IPS DF 6.9 (cell line): Measurements from ENCODE around the gene MRPL43.

ENCODE experiments used
- DNase-seq: peaks from one replicate; pipeline ENCODE4 v3.0.0-alpha.2; 2013; ENCODE audit warnings: low read depth, low spot score
- H3K27ac ChIP-seq: one replicate; pipeline ENCODE4 v1.5.1; 2013; ENCODE audit warnings: low read length, control low read depth
- H3K27me3 ChIP-seq: 2 replicates; pipeline ENCODE4 v1.6.1; 2013; ENCODE audit warnings: mild to moderate bottlenecking, low read length; ENCODE audit not compliant: control insufficient read depth, insufficient read depth
- H3K36me3 ChIP-seq: 2 replicates; pipeline ENCODE4 v1.6.1; 2013; ENCODE audit warnings: low read length; ENCODE audit not compliant: control insufficient read depth, insufficient read depth
- H3K4me1 ChIP-seq: 2 replicates; pipeline ENCODE4 v1.6.1; 2013; ENCODE audit warnings: low read length; ENCODE audit not compliant: control insufficient read depth, insufficient read depth
- H3K4me3 ChIP-seq: 2 replicates; pipeline ENCODE4 v1.5.1; 2013; ENCODE audit warnings: mild to moderate bottlenecking, low read length
- H3K9me3 ChIP-seq: 2 replicates; pipeline ENCODE4 v1.6.1; 2013; ENCODE audit warnings: low read length, inconsistent platforms; ENCODE audit not compliant: control insufficient read depth, insufficient read depth
- WGBS: extraction: QIAGEN DNeasy Blood & Tissue Kit; methylation state at CpG from one replicate; pipeline ENCODE4 v1.1.7; 2013; ENCODE audit warnings: mixed read lengths, missing lambda C conversion rate; ENCODE audit not compliant: insufficient read length, insufficient coverage; 5-methylcytosine and 5-hydroxymethylcytosine counted together

Gene MRPL43

DNA sequence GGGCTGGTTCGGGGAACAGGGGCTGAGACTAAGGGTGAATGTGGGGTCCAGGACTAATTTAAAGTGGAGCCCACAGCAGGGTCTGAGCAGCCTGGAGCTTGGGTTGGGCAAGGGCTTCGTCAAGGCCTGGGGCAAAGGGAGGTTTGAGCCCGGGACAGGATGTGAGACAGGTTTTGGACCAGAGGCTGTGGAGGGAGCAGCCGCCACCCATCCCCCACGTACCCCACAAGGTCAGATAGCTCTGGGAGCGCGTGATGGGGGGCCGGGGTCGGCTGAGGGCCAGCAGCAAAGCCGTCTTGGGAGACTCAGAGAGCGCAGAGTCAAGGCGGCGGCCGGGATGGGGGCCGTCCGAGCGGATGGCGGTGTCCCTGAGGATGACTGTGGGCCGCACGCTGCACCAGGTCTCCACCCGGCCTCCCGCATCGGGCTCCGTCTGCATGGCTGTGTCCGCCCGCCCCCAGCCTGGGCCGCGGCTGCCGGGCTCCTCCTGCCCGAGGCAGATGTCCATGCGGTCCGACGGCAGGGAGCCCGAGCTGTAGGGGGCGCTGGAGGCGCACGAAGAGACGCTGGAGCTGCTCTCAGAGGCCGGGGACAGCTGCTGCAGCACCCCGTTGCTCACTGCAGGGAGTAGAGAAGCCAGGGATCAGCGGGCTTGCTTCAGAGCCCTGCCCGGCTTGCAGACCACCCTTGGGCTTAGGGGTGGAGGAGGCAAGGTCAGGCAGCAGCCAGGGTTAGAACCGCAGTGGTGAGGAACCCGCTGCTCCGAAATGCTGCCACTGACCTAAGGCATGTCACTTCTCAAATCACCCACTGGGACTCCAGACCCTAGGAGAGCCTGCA is 31.5 kb upstream of the MRPL43 start:
- no CpG with 5 or more reads among the region's 45 CpGs for WGBS
- Histone ChIP-seq H3K4me1 (no peaks in the 10 kb centered on the region), H3K9me3 (no peaks in the 10 kb centered on the region), H3K27me3 (peaks cover 16% of the 10 kb centered on the region; the same call in 1 of the 2 replicates), H3K36me3 (no peaks in the 10 kb centered on the region), H3K27ac (no peak overlapping the region), H3K4me3 (peak overlapping the region; percentile 22; the same call in 1 of the 2 replicates)
- DNase-seq = no peak

DNA sequence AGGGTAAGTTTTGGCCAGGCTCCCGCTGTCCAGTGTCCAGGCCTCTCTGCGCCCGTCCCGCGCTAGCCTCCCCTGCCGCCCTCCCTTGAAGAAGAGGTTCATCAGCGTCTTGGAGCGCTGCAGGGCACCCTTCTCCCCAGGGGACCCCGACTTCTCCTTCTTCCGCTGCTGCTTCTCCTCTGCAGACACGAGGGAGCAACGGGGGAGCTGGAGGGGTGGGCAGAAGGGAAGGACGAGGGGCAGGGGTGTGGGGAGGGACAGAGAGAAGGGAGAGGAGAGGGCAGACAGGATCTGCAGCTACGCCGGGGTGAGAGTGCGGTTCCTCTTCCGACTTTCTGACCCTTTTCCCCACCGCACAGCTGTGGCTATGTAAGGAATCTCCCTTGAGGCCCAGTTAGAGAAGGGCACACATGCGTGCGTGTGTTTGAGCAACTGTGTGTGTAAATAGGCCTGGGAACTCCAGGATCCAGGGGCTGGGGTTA is 30.9 kb upstream of the MRPL43 start:
- Histone ChIP-seq H3K4me3 (peak overlapping the region; percentile 22; the same call in 1 of the 2 replicates), H3K36me3 (no peaks in the 10 kb centered on the region), H3K4me1 (peaks cover 2% of the 10 kb centered on the region; the same call in 1 of the 2 replicates), H3K9me3 (no peaks in the 10 kb centered on the region), H3K27ac (no peak overlapping the region), H3K27me3 (peaks cover 16% of the 10 kb centered on the region; the same call in 1 of the 2 replicates)
- no peak for DNase-seq
- no CpG with 5 or more reads among the region's 20 CpGs for WGBS

DNA sequence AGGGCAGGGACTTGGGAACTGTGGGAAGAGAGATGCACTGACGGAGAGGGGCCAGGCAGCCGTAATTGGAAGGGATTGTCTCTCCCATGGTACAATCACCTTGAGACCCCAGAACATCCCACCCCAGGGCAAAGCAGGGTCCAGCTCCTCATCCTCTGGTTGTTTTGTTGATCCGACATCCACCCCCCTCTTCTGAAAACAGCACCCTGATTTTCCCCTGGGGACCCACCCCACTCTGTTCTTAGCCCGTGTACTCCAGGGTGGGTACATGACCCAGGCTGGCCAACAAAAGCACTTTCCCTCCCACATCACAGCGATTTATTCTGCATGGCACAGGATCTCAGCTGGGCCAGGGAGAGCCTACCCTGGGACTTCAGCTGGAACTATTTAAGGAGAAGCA is 29.5 kb upstream of the MRPL43 start:
- no CpG with 5 or more reads among the region's 5 CpGs for WGBS
- H3K27ac ChIP-seq = no peak overlapping the region
- H3K4me1 ChIP-seq = peaks cover 2% of the 10 kb centered on the region; the same call in 1 of the 2 replicates
- DNase-seq = no peak
- peaks cover 16% of the 10 kb centered on the region; the same call in 1 of the 2 replicates for H3K27me3 ChIP-seq
- H3K9me3 ChIP-seq = no peaks in the 10 kb centered on the region
- no peak overlapping the region for H3K4me3 ChIP-seq
- H3K36me3 ChIP-seq = no peaks in the 10 kb centered on the region

DNA sequence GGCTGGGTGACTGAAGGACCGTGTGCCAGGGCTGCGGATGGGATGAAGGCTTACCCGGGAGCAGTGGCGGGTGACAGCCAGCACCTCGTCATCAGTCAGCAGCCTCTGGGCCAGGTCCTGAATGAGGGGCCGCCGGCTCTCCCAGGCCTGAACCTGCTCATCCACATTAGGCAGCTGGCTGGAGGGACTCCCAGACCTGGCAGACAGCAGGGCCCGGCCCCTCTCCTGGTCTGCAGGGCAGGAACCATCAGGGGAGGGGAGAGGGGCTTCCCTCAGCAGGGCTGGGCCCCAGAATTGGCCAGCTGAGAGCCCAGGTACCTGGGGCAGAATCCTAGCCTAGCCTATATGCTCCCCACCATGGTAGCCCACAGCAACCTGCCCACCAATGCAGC is 28.3 kb upstream of the MRPL43 start:
- Histone ChIP-seq H3K36me3 (no peaks in the 10 kb centered on the region), H3K27ac (no peak overlapping the region), H3K27me3 (peaks cover 16% of the 10 kb centered on the region; the same call in 1 of the 2 replicates), H3K9me3 (no peaks in the 10 kb centered on the region), H3K4me1 (peaks cover 2% of the 10 kb centered on the region; the same call in 1 of the 2 replicates), H3K4me3 (no peak overlapping the region)
- DNase-seq = no peak
- WGBS = no CpG with 5 or more reads among the region's 8 CpGs

DNA sequence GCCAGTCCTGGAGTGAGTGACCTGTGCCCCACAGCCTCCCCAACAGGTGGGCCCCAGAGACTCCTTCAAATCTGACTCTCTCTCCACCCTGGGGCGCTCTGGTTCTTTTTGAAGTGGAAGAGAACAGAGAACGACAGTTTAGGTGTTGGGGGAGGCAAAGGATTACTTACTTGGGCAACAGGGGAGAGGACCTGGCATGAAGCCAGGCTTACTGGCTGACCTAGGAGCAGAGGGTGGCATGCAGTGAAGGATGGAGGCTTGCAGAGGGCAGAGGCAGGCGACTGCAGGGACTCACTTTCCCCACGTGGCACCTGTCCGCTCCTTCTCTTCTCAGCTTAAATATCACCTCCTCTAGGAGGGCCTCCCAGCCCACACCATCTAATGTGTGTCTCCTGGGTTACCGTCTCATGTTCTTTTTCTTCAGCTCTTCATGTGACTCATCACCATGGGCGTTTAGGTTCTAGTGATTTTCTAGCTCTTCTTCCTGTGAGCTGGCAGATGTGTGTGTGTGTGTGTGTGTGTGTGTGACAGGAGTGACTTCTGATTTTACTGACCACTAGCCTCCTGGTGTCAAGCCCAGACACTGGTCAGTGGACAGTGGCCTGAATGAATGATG is 27.8 kb upstream of the MRPL43 start:
- no peak overlapping the region for H3K27ac ChIP-seq
- peaks cover 2% of the 10 kb centered on the region; the same call in 1 of the 2 replicates for H3K4me1 ChIP-seq
- H3K36me3 ChIP-seq = no peaks in the 10 kb centered on the region
- no peak overlapping the region for H3K4me3 ChIP-seq
- no peaks in the 10 kb centered on the region for H3K9me3 ChIP-seq
- no peak for DNase-seq
- no CpG with 5 or more reads among the region's 7 CpGs for WGBS
- peaks cover 16% of the 10 kb centered on the region; the same call in 1 of the 2 replicates for H3K27me3 ChIP-seq

DNA sequence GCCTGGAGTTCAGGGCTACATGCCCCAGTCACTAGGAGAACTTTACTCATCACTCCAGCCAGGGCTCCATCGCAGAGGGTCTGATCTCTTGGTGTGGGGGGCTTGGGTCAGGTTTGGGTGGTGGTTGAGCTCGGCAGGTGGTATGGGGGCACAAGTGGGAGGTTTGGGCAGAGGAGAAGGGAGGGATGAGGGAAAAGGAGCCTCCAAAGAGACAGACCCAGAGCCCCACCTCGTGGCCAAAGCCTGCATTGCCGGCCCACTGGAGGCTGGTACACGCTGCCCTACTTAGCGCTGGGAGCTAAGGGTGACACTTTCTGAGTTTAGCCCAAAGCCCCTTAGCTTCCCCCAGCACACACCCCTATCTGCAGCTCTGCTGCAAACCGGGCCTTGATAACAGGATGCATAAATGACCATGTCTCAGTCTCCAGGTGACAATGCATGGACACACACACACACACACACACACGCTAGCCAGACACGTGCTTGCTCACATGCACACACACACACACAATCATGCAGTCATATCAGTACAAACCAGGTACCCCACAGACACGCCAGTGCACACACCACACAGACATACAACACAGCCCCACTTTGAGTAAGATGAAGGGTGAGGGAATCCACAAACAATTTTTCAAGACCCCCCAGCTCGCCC is 27.1 kb upstream of the MRPL43 start:
- WGBS = no CpG with 5 or more reads among the region's 11 CpGs
- H3K27me3 ChIP-seq = peaks cover 16% of the 10 kb centered on the region; the same call in 1 of the 2 replicates
- no peak overlapping the region for H3K27ac ChIP-seq
- H3K36me3 ChIP-seq = no peaks in the 10 kb centered on the region
- no peak overlapping the region for H3K4me3 ChIP-seq
- H3K9me3 ChIP-seq = no peaks in the 10 kb centered on the region
- no peak for DNase-seq
- peaks cover 2% of the 10 kb centered on the region; the same call in 1 of the 2 replicates for H3K4me1 ChIP-seq

DNA sequence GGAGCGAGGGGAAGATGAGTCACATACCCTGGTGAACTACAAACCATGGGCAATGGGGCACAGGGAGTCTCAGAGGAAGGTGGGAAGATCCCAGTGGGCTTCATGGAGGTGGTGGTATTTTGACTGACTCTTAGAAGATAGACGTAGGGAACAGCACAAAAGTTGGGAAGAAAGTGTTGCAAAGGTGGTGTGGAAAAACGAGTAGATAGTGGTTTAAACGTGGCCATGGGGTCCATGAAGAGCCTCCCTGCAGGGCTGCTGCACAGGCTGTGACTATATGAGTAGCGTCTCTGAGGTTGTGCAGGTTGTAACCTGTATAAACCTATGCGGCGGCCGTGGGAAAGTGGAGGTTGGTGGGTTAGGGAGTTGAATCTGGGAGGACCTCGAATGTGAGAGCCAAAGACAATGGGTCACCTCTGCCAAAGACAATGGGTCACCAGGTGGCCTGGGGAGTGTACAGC is 26.1 kb upstream of the MRPL43 start:
- Histone ChIP-seq H3K27me3 (peaks cover 12% of the 10 kb centered on the region; the same call in 1 of the 2 replicates), H3K36me3 (no peaks in the 10 kb centered on the region), H3K9me3 (no peaks in the 10 kb centered on the region), H3K27ac (no peak overlapping the region), H3K4me3 (no peak overlapping the region), H3K4me1 (peaks cover 3% of the 10 kb centered on the region; the same call in 1 of the 2 replicates)
- no peak for DNase-seq
- WGBS = 100% methylated on average over 1 of the region's 9 CpGs

DNA sequence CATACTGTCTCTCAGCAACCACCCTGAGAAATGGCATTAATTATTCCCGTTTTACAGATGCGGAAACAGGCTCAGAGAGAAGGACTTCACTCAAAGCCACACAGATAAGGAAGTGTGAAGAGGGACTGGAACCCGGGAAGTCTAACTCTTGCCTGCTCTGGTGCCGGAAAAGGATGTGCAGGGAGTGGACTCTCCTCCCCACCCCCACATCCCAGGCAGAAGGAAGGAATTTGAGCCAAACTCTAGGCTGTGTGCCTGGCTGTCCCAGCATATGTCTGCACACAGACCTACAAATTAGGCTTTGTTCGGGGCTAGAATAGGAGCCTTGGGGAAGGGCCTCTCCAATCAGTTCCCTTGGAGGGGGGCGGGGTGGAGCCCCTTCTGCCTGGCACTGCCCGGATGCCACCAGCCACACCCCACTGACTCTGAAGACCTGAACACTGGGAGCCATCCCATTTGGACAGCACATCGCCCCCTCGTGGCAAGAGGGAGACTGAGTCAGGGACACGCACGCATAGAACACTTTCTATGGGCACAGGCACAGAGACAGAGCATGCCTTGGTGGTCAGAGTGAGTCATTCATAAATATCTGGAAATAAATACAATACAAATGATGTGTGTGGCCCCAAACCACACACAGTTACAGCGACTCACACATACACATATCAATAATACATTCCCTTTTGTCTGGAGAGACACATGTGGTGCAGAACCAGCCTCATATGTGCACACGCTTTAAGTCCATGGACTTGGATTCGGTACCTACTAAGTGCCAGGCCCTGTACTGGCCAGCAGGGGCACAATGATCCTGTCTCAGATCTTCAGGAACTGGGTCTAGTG is 25.4 kb upstream of the MRPL43 start:
- Histone ChIP-seq H3K27me3 (peaks cover 5% of the 10 kb centered on the region; the same call in 1 of the 2 replicates), H3K36me3 (no peaks in the 10 kb centered on the region), H3K4me1 (peaks cover 3% of the 10 kb centered on the region; the same call in 1 of the 2 replicates), H3K4me3 (no peak overlapping the region), H3K27ac (no peak overlapping the region), H3K9me3 (no peaks in the 10 kb centered on the region)
- DNase-seq = no peak
- no CpG with 5 or more reads among the region's 14 CpGs for WGBS

DNA sequence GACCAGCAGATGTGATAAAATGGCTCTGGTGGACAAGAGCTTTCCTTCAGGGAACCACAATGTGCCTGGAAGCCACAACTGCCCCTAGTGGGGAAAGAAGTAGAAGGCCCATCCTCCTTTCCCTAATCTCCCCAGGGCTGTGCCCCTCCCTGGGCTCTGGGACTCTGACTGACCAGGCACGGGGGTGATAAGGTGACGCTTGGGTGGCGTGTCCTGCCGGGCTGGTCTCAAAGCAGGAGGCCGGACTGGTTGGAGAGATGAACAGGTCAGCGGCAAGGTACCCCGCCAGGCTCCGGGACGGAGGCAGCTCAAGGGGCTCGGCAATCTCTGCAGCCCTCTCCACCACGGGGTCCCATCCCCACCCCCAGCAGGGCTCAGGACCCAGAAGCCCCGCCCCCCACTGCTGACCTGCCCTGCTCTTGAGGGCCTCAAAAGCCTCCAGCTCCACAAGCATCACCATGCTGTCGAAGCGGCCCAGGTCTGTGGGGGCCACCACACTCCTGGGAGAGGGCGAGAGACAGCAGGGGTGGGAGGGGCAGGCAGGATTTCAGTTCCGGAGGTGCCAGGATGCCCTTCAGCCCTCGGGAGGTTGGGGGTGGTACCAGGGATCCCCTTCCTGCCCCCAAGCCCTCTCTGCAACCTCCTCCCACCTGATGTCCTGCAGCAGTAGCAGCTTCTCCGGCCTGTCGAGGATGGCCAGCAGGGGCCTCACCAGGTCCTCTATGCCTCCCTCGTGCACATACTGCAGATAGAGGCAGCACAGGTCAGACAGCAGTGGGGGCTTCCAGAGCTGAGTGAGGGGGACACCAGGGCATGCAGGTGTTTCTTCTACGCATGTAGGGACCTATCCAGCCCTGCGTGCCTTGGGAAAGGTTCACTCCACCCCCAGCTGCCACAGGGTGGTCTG is 24.5 kb upstream of the MRPL43 start:
- Histone ChIP-seq H3K4me3 (no peak overlapping the region), H3K4me1 (peaks cover 3% of the 10 kb centered on the region; the same call in 1 of the 2 replicates), H3K9me3 (no peaks in the 10 kb centered on the region), H3K27me3 (peaks cover 1% of the 10 kb centered on the region; the same call in 1 of the 2 replicates), H3K27ac (no peak overlapping the region), H3K36me3 (peaks cover 1% of the 10 kb centered on the region; the same call in 1 of the 2 replicates)
- DNase-seq = no peak
- no CpG with 5 or more reads among the region's 22 CpGs for WGBS
